Stimulated activated CD8-positive, alpha-beta memory T cell treated with anti-CD3 and anti-CD28 coated beads, Interleukin-2, amount 100 ng/mL, for 48 hours (primary cell): ENCODE data around the gene CCDC17.
A peak's percentile ranks its signal among the peaks of the same experiment; 100 is the strongest.

Experiments
- DNase-seq, 2 donors: peaks; one replicate each; pipeline ENCODE4 v3.0.0-alpha.2; 2020; ENCODE audit warnings: low read depth in 2 of 2

The CCDC17 gene

DNA sequence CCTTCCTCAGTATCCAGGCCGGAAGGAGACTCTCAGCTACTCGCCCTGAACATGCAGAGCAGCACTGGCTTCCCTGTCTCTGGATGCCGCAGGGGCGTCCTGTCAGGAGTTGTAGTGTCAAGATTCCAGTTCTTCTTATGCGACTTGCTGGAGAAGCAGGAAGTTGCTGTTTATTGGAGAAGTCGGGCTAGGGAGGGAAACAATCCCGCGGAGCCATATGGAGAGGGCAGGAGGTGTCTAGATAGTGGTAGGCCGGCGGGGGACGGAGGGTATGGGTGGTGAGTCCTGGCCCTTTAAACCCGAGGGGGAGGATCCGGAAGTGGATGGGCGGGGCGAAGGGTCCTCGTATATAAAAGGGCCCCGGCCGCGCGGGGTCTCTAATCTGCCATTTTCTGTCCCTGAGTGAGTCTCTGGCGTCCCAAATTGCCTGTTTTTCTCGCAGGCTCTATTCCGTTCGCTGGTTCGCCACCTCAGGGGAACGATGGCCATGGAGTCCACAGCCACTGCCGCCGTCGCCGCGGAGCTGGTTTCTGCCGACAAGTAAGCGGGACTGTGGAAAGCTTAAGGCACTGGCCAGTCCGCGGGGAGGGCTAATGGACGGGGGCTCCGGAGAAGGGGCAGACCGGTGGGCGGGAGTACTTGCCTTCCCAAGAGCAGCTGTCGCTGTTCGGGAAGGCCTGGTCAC lies 40.0 kb downstream of the CCDC17 start, which contains the start of gene NASP:
Gene NASP, plus strand, starts transcription at position 376 of the 685 bp plus-strand sequence. Its CDS starts 106 bp downstream, at position 482.
- peak; percentile 82 to 91 for DNase-seq

DNA sequence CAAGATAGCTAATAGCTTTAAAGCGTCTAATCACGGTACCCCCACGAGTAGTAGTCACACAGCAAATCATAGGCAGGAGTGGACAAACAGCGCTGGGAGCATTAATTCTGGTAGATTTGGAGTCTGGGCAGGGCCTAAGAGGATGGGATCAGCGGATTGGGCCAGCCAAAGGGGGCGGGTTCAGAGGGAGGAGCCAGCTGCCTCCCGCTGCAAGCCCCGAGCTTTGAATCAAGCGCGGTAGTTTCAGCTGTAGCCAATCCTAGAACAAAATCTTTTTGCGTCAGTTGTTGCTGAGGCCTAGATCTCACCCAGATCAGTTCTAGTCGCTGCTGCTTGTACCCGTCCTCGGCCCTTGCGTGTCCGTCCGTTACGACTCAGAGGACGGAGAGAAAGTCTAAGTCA lies 40.6 kb downstream of the CCDC17 start:
- peak; percentile 84 to 88 for DNase-seq

DNA sequence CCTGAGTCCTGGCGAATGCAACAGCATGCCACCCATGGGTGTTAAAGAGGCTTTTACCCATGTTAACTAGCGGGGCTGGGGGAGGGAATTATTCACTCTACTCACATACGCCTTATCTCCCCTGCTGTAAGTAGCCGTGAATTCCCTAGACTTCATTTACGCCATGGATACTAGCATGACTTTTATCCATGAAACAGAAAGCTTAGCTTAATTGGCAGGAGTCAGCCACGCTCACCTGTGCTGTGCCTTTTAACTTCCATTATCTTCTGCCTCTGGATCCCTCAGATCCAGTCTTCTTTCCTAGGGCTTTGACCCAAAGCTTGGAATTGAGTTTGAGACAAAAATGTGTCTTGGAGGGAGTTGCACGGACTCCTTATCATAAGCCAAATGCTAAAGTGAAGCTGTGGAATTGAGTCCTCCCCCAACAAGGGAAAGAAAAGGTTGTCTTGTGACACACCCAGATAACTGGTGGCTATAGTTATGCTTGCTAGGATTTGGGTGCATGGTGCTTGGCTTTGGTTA lies 49.7 kb downstream of the CCDC17 start:
- no peak for DNase-seq

DNA sequence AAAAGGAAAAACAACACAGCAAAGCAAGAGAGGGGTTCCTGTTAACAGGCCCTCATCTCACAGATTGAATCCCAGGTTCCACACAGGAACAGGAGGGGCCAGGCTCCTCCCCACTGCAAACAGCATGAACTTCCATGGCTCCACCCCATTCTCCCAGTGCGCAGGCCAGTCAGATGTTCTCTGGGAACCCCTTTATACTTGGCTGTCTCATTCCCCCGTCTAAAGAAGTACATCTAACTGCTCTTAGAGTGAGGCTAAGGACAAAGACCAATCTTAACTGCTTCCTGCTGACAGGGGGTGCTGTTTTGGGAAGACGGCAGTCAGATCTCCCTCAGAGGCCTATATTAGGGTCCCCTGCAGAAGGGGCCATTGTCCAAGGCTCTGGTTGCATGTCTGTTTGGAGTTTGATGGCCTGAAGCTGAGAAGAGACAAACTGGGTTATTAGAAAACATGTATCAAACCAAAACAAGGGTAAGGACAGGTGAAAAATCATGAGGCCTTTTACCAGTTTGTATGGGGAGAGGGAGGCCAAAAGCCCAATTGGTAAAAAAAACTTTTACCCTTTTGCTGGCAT lies 50.5 kb downstream of the CCDC17 start:
- no peak for DNase-seq

DNA sequence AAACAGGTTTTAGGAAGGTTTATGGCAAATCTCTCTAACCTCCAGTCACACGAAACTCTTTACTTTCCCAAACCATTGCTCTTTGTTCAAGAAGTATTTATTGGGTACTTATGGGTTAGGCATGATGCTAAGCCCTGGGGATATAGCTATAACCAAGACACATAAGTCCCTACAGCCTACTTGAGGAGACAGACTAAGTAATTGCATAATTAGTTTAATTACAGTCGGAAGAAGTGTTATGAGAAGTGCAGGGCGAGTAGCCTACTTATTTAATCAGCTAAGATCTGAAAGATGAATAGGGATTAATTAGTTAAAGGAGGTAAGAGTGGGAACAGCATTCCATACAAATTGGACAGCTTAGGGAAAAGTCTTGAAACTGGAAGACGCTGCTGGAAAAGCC lies 53.2 kb downstream of the CCDC17 start:
- no peak for DNase-seq
